ENCODE data around the gene LY86. TPM values are rescaled to one million over a fixed set of nuclear protein-coding genes. Genes with fewer than 3 reads are reported as not detected.
A peak's percentile ranks its signal among the peaks of the same experiment; 100 is the strongest.

Gene LY86
- total and polyA plus RNA-seq, 10 of the 15 experiments (the other 5 are each of a cell fraction or from before 2014, with no cell fraction given): 68.2 to 457 (median 128) TPM

DNA sequence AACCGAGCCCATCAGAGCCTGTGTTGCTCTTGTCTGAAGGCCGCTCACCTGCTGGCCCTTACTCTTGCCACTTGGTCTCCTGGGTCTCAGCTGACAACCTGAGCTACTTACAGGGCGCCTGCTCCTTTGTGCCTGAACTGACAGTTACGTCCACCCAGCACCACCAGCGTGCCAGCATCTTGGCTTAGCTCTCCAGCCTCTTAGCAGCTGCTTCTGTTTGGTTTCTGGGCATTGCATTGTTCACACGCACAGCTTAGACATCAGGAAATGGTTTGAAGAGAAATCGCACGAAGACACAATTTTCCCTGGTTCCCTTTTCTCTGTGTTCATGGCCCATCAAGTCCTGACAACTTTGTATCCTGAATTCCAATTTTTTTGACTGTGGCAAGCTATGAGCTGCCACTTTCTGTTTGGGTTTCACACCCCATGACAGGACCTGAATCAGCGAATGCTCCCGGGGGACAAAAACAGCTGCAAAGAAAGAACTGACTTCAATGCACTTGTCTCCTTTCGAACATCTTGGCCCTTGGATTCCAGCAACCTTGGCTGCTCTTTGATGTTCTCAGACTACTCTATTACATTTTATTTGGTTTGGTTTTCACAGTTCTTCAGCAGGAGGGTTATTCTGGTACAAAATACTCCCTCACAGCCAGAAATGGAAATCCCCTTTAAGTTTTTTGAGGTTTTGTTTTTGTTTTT lies 45.2 kb upstream of the LY86 start (continued):
- TF ChIP-seq GATAD2B (conservative IDR thresholded peaks at IDR 0.05; ENCODE audit: low read depth): 0 out of 2 replicates have a peak, but pooled peaks have one; percentile 59
- TF ChIP-seq, protein P1, sequence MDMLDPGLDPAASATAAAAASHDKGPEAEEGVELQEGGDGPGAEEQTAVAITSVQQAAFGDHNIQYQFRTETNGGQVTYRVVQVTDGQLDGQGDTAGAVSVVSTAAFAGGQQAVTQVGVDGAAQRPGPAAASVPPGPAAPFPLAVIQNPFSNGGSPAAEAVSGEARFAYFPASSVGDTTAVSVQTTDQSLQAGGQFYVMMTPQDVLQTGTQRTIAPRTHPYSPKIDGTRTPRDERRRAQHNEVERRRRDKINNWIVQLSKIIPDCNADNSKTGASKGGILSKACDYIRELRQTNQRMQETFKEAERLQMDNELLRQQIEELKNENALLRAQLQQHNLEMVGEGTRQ (IDR thresholded peaks at IDR 0.05; ENCODE audit: borderline replicate concordance, low read depth, low read length): no peak
- TF ChIP-seq, protein P2, sequence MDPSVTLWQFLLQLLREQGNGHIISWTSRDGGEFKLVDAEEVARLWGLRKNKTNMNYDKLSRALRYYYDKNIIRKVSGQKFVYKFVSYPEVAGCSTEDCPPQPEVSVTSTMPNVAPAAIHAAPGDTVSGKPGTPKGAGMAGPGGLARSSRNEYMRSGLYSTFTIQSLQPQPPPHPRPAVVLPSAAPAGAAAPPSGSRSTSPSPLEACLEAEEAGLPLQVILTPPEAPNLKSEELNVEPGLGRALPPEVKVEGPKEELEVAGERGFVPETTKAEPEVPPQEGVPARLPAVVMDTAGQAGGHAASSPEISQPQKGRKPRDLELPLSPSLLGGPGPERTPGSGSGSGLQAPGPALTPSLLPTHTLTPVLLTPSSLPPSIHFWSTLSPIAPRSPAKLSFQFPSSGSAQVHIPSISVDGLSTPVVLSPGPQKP (IDR thresholded peaks at IDR 0.05; ENCODE audit: low read depth, low read length): no peak
- peak; percentile 47; the same call in 1 of the 2 replicates for TF ChIP-seq PAX5 (IDR thresholded peaks at IDR 0.05; ENCODE audit: borderline replicate concordance, low read depth, low read length)
- no peak for TF ChIP-seq TAF1 (IDR thresholded peaks at IDR 0.05; ENCODE audit: borderline replicate concordance, low read depth, low read length)
- no peak; the same call in 1 of the 2 replicates for TF ChIP-seq FOXM1 (IDR thresholded peaks at IDR 0.05; ENCODE audit: low read depth, low read length)
- TF ChIP-seq, protein P3, sequence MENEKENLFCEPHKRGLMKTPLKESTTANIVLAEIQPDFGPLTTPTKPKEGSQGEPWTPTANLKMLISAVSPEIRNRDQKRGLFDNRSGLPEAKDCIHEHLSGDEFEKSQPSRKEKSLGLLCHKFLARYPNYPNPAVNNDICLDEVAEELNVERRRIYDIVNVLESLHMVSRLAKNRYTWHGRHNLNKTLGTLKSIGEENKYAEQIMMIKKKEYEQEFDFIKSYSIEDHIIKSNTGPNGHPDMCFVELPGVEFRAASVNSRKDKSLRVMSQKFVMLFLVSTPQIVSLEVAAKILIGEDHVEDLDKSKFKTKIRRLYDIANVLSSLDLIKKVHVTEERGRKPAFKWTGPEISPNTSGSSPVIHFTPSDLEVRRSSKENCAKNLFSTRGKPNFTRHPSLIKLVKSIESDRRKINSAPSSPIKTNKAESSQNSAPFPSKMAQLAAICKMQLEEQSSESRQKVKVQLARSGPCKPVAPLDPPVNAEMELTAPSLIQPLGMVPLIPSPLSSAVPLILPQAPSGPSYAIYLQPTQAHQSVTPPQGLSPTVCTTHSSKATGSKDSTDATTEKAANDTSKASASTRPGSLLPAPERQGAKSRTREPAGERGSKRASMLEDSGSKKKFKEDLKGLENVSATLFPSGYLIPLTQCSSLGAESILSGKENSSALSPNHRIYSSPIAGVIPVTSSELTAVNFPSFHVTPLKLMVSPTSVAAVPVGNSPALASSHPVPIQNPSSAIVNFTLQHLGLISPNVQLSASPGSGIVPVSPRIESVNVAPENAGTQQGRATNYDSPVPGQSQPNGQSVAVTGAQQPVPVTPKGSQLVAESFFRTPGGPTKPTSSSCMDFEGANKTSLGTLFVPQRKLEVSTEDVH (IDR thresholded peaks at IDR 0.05; ENCODE audit: low read depth, partially characterized antibody): no peak
- no peak for TF ChIP-seq ESRRA (IDR thresholded peaks at IDR 0.05; ENCODE audit: low read length)
- no peak; the same call in 2 of the 3 replicates for TF ChIP-seq POU2F2 (IDR thresholded peaks at IDR 0.05; ENCODE audit: borderline replicate concordance, low read depth, low read length)
- no peak for TF ChIP-seq NR2F1 (conservative IDR thresholded peaks at IDR 0.05)
- TF ChIP-seq ZNF622 (IDR thresholded peaks at IDR 0.05): no peak
- TF ChIP-seq, protein P4, sequence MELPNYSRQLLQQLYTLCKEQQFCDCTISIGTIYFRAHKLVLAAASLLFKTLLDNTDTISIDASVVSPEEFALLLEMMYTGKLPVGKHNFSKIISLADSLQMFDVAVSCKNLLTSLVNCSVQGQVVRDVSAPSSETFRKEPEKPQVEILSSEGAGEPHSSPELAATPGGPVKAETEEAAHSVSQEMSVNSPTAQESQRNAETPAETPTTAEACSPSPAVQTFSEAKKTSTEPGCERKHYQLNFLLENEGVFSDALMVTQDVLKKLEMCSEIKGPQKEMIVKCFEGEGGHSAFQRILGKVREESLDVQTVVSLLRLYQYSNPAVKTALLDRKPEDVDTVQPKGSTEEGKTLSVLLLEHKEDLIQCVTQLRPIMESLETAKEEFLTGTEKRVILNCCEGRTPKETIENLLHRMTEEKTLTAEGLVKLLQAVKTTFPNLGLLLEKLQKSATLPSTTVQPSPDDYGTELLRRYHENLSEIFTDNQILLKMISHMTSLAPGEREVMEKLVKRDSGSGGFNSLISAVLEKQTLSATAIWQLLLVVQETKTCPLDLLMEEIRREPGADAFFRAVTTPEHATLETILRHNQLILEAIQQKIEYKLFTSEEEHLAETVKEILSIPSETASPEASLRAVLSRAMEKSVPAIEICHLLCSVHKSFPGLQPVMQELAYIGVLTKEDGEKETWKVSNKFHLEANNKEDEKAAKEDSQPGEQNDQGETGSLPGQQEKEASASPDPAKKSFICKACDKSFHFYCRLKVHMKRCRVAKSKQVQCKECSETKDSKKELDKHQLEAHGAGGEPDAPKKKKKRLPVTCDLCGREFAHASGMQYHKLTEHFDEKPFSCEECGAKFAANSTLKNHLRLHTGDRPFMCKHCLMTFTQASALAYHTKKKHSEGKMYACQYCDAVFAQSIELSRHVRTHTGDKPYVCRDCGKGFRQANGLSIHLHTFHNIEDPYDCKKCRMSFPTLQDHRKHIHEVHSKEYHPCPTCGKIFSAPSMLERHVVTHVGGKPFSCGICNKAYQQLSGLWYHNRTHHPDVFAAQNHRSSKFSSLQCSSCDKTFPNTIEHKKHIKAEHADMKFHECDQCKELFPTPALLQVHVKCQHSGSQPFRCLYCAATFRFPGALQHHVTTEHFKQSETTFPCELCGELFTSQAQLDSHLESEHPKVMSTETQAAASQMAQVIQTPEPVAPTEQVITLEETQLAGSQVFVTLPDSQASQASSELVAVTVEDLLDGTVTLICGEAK (IDR thresholded peaks at IDR 0.05; ENCODE audit: borderline replicate concordance): no peak
- no peak for TF ChIP-seq SUZ12 (IDR thresholded peaks at IDR 0.05; ENCODE audit: unreplicated experiment)
- TF ChIP-seq, protein P5, sequence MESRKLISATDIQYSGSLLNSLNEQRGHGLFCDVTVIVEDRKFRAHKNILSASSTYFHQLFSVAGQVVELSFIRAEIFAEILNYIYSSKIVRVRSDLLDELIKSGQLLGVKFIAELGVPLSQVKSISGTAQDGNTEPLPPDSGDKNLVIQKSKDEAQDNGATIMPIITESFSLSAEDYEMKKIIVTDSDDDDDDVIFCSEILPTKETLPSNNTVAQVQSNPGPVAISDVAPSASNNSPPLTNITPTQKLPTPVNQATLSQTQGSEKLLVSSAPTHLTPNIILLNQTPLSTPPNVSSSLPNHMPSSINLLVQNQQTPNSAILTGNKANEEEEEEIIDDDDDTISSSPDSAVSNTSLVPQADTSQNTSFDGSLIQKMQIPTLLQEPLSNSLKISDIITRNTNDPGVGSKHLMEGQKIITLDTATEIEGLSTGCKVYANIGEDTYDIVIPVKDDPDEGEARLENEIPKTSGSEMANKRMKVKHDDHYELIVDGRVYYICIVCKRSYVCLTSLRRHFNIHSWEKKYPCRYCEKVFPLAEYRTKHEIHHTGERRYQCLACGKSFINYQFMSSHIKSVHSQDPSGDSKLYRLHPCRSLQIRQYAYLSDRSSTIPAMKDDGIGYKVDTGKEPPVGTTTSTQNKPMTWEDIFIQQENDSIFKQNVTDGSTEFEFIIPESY (IDR thresholded peaks at IDR 0.05): no peak
- TF ChIP-seq, protein P6, sequence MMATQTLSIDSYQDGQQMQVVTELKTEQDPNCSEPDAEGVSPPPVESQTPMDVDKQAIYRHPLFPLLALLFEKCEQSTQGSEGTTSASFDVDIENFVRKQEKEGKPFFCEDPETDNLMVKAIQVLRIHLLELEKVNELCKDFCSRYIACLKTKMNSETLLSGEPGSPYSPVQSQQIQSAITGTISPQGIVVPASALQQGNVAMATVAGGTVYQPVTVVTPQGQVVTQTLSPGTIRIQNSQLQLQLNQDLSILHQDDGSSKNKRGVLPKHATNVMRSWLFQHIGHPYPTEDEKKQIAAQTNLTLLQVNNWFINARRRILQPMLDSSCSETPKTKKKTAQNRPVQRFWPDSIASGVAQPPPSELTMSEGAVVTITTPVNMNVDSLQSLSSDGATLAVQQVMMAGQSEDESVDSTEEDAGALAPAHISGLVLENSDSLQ (IDR thresholded peaks at IDR 0.05): no peak
- peak; percentile 53; the same call in 1 of the 2 replicates for TF ChIP-seq MYB (IDR thresholded peaks at IDR 0.05; ENCODE audit: borderline replicate concordance, low read depth, low read length)
- TF ChIP-seq KAT2A (conservative IDR thresholded peaks at IDR 0.05; ENCODE audit: control insufficient read depth, low read depth, low read length): no peak

All from GM12878 (cell line).